Measurements from ENCODE around the gene TOMM40L.

TOMM40L gene

DNA sequence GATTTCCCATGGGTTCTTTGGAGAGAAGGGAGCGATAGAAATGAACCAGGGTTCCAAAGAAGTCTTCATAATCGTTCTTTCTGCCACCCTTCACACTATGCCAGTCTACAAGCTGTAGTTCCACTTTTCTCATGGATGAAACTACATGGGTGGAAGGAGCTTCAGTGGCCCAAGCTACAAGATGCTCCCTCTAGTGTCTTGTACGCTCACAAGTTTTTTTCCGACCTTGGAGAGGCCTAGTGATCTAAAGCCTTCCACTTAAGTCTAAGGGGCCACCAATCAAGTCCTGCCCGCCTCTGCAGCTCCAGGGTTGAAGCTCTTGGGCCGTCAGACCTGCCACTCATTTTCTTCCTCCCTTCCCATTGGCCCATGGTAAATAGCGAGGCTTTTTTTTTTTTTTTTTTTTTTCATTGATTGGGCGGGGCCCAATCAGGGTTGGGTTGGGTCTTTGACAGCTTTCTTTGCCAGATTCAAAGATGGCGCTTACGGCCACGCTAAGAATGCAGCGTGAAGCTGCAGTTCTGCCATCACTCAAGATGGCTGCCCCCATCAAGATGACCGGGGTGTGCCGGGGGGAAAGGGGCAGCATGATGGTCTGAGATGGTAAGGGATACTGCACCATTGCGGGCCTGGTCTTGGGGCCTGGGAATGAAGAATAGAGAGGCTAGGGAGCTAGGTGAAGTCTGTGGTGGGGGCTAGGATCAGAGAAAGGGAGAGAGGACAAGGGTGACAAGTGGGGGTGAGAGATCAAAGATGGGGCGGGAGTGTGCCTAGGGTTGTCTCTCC, at the start of gene TOMM40L:
TOMM40L (plus strand) TSS at position 527 of the 786 bp plus-strand sequence. CDS start 430 bp downstream, outside the sequence.
- DNase-seq = peak; percentile 84

DNA sequence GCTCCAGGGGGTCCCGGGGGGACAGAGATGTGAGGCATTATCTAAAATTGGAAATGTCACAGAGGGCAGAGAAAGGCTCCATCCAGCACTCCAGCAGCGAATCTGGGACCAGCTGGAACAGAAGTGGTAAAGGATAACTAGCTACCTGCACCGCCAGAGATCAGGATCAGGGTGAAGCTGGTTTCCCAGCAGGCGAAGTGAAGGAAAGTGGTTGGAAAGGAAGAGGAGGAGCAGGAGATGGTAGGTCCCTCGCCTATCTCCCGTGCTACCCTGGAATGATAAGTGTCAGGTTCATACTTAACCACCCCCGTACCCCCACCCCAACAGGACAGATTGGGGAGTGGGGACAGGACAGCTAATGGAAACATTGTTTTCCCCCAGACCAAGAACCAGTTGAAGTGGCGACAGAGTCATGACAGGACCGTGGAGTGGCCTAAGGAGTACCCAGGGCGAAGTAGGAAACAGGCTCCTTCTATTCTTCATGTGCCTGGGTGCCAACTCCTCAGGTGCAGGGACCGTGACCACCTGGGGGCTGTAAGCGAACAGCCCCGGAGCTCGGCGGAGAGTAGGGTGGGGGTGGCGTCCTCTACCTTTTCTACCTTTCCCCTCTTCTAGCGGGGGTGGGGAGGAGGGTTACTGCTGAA, 49.3 kb upstream of the TOMM40L start:
- no peak for DNase-seq

DNA sequence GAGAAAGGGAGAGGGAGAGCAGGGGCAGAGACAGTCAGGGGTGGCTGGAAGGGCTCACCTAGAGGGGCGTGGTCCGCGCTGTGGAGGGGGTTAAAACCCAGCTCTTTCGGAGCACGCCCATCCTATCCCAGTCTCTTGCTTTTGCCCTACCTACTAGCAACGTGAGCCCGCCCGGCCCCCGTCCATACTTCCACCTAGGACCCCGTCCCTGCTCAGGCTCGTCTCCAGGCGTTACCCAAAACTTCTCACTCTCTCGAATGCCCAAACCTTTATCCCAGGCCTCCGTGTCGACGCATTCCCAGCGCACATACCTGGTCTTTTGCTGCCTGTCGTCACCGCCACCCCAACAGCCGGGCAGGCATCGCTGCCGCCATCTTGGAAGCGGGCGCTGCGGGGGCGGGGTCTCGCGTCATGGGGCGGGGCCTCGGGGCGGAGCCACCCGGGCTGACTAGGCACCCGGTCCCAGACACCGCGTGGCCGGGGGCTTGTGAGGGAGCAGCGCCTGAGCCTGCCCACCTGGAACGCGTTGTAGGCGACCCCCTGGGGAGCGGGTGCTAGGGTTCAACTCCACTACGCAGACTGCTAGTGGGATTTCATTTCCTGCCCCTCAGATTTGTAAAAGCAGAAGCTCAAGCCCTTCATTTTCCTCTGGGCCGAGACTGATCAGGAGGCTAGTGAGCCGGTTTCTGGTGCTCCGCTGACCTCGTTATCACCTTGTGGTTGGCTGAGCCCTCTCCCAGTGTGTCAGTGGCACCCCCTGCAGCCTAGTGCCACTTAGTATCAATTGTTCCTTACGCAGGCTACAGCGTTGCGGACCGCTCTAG, 48.5 kb upstream of the TOMM40L start, which contains the start of gene B4GALT3:
B4GALT3 (minus strand) TSS at position 396 of the 824 bp plus-strand sequence. CDS start 1,447 bp downstream, outside the sequence.
- DNase-seq = peak; percentile 99

DNA sequence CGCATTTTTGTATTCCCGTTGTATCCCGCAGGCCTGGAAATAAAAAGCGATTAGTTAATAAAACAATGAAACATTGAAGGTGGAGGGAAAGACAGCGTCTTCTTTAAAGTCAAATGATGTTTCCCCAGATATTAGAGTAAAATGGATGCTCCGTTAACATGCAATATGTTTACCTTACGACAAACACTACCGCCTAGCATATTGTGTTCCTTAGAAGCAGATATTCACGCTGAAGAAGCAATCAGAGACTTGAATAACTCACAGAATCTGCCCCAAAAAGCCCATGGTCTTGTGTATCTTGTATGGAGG, 48.0 kb upstream of the TOMM40L start:
- no peak for DNase-seq

DNA sequence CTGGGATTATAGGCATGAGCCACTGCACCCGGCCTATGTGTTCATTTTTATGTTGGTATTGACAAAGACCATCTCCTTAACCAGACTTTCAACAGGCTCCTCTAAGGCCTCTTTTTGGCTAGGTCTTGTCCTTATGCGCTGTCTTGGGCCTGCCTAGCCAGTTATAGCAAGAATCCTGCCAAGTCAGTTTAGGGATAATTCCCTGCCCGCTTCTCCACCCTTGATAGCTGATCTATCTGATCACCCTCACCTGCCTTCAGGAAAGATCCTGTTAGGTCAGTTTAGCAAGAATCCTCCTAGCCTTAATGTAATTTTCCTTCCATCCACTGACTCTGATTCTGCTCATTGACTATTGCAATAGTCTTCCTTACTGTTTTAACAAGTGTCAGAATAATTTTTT, 46.2 kb upstream of the TOMM40L start:
- no peak for DNase-seq

DNA sequence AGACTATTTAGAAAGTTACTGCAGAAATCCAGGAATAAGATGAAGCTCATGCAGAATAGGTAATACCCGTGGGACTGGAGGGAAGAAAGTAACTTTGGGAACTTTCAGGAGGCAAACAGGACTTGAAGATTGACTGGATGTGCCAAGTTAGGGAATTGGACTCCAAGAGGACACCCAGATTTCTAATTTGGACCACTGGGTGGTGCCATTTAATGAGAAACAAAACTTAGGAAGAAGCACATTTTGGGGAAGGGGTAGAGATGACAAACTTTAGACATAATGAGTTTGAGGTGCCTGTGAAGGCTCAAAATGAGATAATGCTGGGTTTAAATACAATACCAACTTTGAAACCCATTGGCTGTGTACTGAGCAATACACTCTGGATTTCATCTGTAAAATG, 45.2 kb upstream of the TOMM40L start:
- no peak for DNase-seq

DNA sequence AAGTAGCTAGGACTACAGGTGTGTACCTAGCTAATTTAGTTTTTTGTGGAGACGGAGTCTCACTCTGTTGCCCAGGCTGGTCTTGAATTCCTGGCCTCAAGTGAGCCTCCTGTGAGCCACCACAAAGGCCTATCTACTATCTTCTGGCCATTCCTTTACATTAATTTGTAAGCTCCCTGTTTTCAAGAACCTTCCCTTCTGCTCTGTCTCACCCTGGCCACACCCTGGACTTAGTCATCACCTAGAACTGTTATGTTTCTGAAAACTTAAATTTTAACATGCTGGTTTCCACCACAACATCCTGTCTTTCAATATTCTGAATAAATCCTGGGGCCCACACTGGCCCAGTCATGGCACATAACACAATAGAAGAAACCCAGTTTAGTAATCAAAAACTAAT, 43.6 kb upstream of the TOMM40L start:
- peak; percentile 53 for DNase-seq

DNA sequence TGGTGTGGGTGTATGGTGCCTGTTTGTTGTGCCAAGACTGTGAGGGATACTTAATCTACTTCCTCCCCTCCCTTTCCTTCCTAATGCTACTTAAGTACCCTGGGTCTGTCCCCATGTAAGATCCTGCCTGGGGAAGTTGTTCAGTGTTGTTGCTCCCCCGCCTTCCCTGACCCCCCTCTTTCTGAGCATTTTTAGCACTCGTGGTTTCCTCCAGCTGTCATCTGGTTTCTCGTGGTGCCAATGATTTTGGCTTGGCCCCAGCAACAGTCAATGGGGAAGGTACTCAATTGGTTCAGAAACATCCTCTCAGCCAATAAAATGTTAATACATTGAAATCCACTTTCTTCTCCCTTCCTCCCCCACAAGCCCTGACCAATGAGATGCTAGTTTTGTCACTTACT, 40.6 kb upstream of the TOMM40L start:
- peak; percentile 63 for DNase-seq

DNA sequence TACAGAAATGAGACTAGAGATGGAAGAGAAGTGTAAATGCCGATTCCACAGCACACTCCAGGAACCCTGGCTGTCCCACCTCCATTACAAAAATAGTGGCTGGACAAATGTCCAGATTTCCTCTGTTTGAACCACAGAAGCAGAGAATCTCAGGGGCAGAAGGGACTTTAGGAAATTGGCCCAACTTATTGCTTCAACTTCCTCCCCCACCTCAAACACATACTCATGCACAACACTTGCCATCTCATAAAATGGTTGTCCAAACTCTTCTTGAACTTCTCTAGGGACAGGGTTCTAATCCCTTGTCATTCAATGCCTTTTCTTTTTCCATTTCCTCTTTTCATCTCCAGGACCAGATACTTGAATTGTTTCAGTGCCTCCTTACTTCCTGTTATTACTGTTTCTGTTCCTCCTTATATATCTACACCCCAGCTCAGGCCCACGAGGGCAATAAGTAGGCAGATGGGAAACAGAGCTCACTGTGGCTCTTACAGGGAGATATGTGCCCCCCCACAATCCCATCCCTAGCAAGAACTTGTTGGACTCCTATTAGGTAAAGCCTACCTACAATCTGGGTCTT, 40.0 kb upstream of the TOMM40L start:
- no peak for DNase-seq

DNA sequence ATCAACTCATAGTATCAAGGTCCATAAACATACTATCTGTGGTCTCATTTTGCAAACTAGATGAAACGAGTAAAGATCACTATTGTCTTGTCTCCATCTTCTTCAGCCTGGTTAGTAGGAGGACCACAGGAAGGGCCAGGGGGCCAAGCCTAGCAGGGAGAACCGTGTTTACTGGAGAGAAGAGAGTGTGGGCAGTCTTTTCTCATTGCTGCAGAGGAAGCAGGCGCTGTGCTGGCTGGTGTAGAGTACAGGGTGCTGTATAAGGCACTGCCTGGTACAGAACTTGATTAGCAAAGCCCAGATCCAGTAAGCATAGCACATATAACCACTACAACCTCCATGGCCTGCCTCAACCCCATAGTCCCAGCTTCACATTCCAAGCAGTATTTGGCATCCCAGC, 38.5 kb upstream of the TOMM40L start:
- no peak for DNase-seq

DNA sequence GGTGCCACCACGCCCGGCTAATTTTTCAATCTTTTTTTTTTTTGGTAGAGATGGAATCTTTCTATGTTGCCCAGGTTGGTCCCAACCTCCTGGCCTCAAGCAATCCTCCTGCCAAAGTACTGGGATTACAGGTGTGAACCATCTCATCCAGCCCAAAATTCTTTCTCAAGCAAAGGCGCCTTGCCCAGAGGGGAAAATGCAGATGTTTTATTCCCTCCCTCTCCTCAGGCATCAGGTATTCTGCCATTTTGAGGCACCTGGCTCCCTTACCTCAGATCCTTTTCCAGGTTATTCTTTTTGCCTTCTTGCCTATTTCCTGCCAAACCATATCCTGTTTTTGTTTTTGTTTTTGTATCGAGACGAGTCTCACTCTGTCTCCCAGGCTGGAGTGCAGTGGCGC, 37.5 kb upstream of the TOMM40L start:
- DNase-seq = no peak

DNA sequence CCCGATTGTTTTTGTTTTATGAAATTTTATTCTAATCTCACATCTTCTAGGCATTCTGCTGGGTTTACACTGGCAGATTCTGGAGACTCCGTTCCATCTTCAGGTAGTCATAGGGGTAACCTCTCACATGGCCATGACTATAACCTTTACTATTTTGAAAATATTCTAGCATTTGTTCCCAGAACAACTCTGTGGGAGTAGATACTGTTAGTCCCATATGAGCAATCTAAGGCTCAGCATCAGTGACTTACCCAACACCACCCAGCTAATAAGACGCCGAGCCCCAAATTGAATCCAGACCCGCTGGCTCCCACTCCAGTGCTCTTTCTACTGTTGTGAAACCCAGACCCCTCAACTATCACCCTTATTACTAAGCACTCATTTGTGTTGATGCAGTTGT, 36.8 kb upstream of the TOMM40L start:
- no peak for DNase-seq

DNA sequence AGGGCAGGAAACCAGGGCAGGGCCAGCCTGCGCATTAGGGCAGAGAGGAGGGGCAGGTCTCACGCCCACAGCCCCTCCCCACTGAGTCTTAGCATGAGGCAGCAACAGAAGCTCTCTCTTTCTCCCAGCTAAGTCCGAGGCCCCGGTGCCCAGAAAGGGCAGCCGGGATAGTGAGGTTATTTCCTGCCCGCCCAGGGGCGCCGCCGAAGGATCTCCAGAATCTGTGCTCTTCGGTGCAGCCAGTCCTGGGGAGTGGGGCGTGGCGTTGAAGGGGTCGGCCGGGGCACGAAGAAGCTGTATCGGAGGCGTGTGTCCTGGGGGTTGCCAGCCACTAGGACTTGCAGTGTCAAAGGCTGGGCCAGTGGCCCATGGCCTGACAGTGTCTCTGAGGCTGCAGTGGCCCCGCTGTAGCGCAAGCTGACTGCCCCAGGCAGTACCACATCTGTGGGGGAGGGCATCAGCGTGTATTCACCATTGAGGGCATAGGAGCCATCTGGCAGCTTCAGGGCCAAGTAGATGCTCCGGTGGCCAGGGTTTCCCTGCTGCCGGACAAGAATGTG, 34.8 kb upstream of the TOMM40L start:
- DNase-seq = no peak

DNA sequence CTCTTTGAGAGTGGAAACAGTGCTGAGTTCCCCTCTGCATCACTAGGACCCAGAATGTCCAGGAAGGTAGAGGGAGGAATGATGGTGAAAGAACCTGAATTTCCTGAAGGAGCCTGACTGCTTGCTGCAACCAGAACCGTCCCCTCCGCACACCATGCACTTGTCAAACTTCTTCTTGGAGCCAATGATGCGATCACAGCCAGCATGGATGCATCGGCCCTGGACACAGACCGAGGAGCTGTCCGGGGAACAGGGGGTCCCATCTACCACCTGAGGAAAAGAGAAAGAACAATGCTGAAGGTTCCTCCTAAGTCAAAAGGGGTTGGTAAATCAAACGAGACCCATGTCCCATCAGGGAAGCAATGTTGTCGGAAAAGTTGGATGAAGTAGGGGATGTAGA, 33.9 kb upstream of the TOMM40L start:
- no peak for DNase-seq

DNA sequence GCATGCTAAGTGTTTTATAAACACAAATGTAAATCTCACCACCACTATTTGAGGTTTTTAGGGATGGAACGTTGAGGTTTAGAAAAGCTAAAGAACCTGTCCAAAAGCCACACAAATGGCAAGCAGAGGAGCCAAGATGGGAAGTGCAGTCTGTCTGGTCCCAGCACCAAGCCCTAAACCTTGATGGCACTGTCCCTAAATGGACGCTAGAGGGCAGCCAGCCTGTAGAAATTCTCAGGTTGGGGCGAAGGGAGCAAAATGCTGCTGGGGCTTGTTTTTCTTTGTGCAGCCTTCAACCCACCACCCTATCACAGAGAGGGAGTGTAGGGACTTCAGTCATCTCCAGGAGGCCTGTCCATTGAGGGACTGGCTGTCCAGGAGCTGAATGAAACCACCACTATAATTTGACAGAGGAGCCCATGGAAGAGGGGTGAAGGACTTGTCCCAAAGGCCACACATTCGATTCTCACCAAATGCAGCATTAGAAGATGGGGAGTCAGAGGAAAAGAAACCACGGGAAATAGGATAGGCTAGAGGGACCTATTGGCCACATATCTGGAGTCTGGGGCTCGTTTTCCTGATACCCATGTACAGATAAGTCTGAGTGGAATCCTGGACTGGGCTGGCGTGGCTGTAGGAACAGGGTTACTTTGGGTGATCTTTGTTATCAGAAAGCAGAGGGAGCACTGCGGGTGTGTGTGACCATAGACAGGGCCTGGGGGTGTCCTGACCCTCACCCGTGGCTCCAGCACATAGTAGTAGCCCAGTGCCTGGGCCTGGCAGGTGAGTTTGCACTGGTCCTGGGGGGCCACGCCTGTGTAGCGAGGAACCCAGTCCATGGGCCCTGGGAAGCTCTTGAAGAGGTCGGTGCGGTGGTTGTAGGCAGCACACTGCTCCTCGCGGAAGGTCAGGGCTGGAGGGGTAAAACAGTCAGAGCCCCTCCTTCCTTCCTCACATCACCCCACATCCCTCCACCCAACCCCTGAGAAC, 33.1 kb upstream of the TOMM40L start:
- DNase-seq = peak; percentile 54

DNA sequence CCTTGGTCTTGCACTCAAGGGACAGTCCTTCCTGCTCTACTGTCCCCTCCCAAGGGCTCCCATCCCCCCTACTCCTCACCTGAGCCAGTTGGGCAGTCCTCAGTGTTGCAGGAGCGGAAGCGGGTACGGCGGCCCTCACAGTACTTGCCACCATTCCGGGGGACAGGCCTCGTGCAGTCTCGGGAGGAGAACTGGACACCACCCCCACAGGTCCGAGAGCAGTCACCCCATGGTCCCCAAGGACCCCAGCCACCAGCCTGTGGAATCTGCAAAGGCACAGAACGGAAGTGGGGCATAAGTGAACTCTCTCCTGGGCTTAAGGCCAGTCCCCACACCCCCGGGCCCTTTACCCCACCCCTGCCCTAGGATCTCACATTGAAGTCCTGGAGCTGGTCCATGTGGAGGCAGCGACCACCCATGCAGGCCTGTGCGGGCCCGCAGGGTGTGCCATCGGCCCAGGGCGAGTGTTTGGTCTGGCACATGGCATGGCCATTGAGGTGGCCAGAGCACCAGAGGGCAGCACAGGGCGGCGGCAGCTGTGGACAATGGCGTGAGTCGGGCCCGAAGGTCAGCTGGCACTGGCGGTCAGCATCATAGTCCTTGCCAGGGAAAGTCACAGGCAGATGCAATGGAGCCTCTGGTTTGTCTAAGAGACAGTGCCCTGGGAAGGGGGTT, 32.2 kb upstream of the TOMM40L start:
- no peak for DNase-seq

DNA sequence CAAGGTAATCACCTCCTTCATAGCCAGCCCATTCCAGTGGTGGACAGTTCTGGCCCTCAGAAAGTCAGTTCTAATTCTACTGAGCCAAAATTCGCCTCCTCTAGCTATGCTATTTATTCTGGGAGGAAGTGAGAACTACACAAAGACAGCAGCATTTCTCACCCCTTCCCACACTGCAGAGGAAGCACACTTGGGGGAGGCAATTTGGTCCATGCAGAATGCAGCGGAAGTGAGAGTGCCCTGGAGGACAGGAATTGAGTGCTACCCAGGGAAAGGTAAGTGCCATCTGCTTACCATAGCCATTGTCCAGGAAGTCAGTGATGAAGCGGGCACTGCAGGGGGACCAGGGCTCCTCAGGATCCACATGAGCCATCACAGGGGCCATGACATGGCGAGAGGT, 30.7 kb upstream of the TOMM40L start:
- DNase-seq = no peak

DNA sequence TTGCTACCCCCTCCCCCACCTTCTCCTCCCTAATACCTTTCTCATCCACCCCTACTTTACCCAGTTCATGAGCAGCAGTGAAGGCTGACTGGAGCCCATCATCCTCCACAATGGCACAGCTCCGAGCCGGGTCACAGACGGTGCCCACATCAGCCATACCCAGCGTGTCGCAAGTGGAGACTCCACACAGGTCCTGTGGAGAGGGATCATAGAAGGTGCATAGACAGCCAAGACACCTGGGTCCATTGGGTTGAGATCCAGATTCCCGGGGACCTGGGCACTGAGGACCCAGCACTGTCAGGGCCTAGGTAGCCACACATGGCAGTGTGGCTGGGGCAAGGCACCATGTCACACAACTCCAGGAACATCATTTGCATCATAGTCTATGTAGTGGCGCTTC, 29.7 kb upstream of the TOMM40L start:
- no peak for DNase-seq

DNA sequence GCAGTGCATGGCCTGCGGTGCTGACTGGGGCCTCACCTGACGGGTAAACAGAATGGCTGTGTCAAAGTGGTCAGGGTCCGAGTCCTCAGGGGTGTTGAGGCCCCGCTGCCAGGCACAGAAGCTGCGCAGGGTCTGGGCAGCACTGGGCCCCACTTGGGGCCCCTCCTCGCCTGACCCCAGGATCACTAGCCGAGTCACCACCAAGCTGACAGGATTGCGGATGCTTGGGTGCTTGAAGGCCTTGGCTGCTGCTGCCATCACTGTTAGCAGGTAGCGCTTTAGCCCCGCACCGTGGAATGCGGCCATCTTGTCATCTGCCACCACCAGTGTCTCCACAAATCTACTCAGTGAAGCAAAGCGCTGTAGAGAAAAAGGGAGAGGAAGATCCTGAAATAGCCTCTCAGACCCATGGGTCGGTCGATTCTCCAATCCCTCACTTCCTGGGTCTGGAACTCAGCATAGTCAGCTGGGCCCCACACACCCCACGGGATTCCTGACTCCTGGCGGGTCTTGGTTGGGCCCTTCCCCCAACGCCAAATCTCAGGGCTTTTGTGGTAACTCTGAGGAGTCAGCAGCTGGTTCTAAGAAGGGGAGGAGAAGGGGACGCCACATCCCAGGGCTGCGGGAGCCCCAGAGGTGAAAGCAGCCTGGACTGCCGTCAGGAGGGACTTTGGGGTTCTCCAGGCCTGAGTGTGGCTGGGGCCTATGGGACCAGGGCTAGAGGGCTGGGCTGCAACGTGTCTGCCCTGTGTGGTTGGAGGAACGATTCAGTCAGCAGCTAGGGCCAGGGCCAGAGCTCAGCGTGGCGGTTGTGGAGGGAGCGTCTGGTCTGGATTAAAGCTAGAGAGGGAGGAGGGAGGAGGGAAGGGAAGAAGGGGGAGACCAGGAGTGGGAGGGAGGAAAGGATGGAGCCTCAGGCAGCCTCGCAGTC, 29.1 kb upstream of the TOMM40L start:
- DNase-seq = no peak

Measured in activated CD4-positive, CD25-positive, alpha-beta regulatory T cell treated with anti-CD3 and anti-CD28 coated beads, Interleukin-2, amount 50 U/mL, for 72 hours (primary cell).